Endothelial cell of umbilical vein (primary cell): ENCODE data around the gene PPIP5K1. TPM values are rescaled to one million over a fixed set of nuclear protein-coding genes. Genes with fewer than 3 reads are reported as not detected.

Source experiments
- BruUV-seq: library from RNA; stranded (reverse); fragments of 400-500 nt; replicated peaks from 2 replicates; lab custom pipeline; 2021; lab: Mats Ljungman, UMichigan
- CTCF ChIA-PET: fragments of 300-600, 350-600 bp; sonication (Branson Sonifier 250); formaldehyde crosslinking; loops from one replicate; lab custom pipeline; 2021; ENCODE audit warnings: antibody characterized with exemption, inconsistent platforms; lab: Charles Lee
- POLR2A ChIA-PET: fragments of 300-600, 350-600 bp; sonication (Branson Sonifier 250); formaldehyde crosslinking; loops from one replicate; lab custom pipeline; 2021; ENCODE audit warnings: antibody characterized with exemption, inconsistent platforms; lab: Charles Lee
- DNase-seq: peaks from one replicate; pipeline ENCODE4 v3.0.0-alpha.2; 2011; ENCODE audit warnings: low read depth, low spot score
- FAIRE-seq: peaks from 2 replicates; lab custom pipeline; 2011; peaks lifted over from hg19 to GRCh38; lab: Jason Lieb, UNC
- H2AFZ ChIP-seq: 2 replicates; pipeline ENCODE4 v1.6.0; 2012; ENCODE audit warnings: low read depth, low read length, control low read depth, inconsistent platforms
- H3K27ac ChIP-seq: 2 replicates; pipeline ENCODE4 v1.5.1; 2011; ENCODE audit warnings: low read depth, mild to moderate bottlenecking, control low read depth, low read length, moderate library complexity; ENCODE audit not compliant: insufficient read depth
- H3K27me3 ChIP-seq, 2 experiments: 2 replicates each; pipeline versions ENCODE4 v1.6.0 to v1.6.1; 2011; ENCODE audit warnings: low read length in 2 of 2, mixed read lengths in 1 of 2; ENCODE audit not compliant: control insufficient read depth in 2 of 2, insufficient read depth in 2 of 2
- H3K36me3 ChIP-seq, 2 experiments: 2 replicates in 1 of 2; 3 replicates in 1 of 2; pipeline ENCODE4 v1.5.1; 2011; ENCODE audit warnings: low read length in 2 of 2, mild to moderate bottlenecking in 1 of 2, moderate library complexity in 1 of 2; ENCODE audit not compliant: control insufficient read depth in 2 of 2, insufficient read depth in 2 of 2; ENCODE audit errors: extremely low read depth in 1 of 2
- H3K4me1 ChIP-seq: 3 replicates; pipeline ENCODE4 v1.5.1; 2011; ENCODE audit warnings: mild to moderate bottlenecking, low read length; ENCODE audit not compliant: control insufficient read depth, insufficient read depth; ENCODE audit errors: extremely low read depth
- H3K4me2 ChIP-seq: 2 replicates; pipeline ENCODE4 v1.6.1; 2011; ENCODE audit warnings: low read length, control low read depth, mixed read lengths; ENCODE audit not compliant: insufficient read depth
- H3K4me3 ChIP-seq, 3 experiments: fragments of 200-600 bp in 1 of 3; sonication (generic), shearing (Covaris generic) in 1 of 3; replicated peaks in 1 of 3; 2 replicates each; pipeline ENCODE4 v1.5.1; 2011 to 2016; ENCODE audit warnings: control low read depth in 3 of 3, low read length in 3 of 3, mild to moderate bottlenecking in 2 of 3, inconsistent platforms in 1 of 3, low read depth in 1 of 3, moderate library complexity in 1 of 3; ENCODE audit not compliant: insufficient read depth in 1 of 3
- H3K79me2 ChIP-seq: 2 replicates; pipeline ENCODE4 v1.6.0; 2012; ENCODE audit warnings: low read length, inconsistent platforms; ENCODE audit not compliant: control insufficient read depth, insufficient read depth
- H3K9ac ChIP-seq: replicated peaks from 2 replicates; pipeline ENCODE3; 2011; ENCODE audit warnings: low read length, control low read depth; ENCODE audit not compliant: insufficient read depth; ENCODE audit errors: extremely low read depth
- H3K9me1 ChIP-seq: replicated peaks from 3 replicates; pipeline ENCODE4 v1.6.0; 2011; ENCODE audit warnings: mild to moderate bottlenecking, low read length; ENCODE audit not compliant: control insufficient read depth, insufficient read depth; ENCODE audit errors: extremely low read depth
- H3K9me3 ChIP-seq: replicated peaks from 2 replicates; pipeline ENCODE4 v1.5.1; 2012; ENCODE audit warnings: low read length, inconsistent platforms; ENCODE audit not compliant: control insufficient read depth, insufficient read depth
- H4K20me1 ChIP-seq: replicated peaks from 2 replicates; pipeline ENCODE3; 2011; ENCODE audit warnings: mild to moderate bottlenecking, low read length; ENCODE audit not compliant: control insufficient read depth, insufficient read depth; ENCODE audit errors: extremely low read depth
- EZH2 ChIP-seq: IDR thresholded peaks from 2 replicates; pipeline ENCODE4 v1.6.1; 2012; ENCODE audit warnings: borderline replicate concordance, low read depth, mild to moderate bottlenecking, moderate library complexity, low read length, inconsistent platforms; ENCODE audit not compliant: severe bottlenecking
- FOS ChIP-seq: IDR thresholded peaks from 2 replicates; pipeline ENCODE4 v1.6.1; 2011; ENCODE audit warnings: mild to moderate bottlenecking, low read length, moderate library complexity, borderline replicate concordance; ENCODE audit not compliant: insufficient read depth
- GATA2 ChIP-seq: IDR thresholded peaks from 2 replicates; pipeline ENCODE4 v1.7.0; 2011; ENCODE audit warnings: low read depth, mild to moderate bottlenecking, moderate library complexity, mixed read lengths, low read length; ENCODE audit not compliant: insufficient read length, insufficient read depth
- JUN ChIP-seq: IDR thresholded peaks from 2 replicates; pipeline ENCODE4 v1.6.1; 2011; ENCODE audit warnings: borderline replicate concordance, low read depth; ENCODE audit not compliant: insufficient read length, insufficient read depth
- MYC ChIP-seq: IDR thresholded peaks from one replicate; pipeline ENCODE4 v1.6.1; 2011; ENCODE audit warnings: mild to moderate bottlenecking, low read depth, low read length
- POLR2A ChIP-seq: IDR thresholded peaks from 2 replicates; pipeline ENCODE4 v1.6.1; 2012; ENCODE audit warnings: low read depth, mild to moderate bottlenecking, control low read depth, low read length
- POLR2AphosphoS5 ChIP-seq: IDR thresholded peaks from 2 replicates; pipeline ENCODE4 v1.6.1; 2012; ENCODE audit warnings: low read depth, mild to moderate bottlenecking, control low read depth, low read length, moderate library complexity; ENCODE audit not compliant: insufficient read depth
- dilution Hi-C: fragments of 300-500 bp; cut with MboI; formaldehyde crosslinking; loops from one replicate; pipeline ENCODE4 v1.15.0; 2019; ENCODE audit warnings: low sequenced_read_pairs; ENCODE audit not compliant: extremely low pct_ligation_motif_present
- intact Hi-C: fragments of 100-400 bp; cut with micrococcal nuclease; formaldehyde crosslinking; loops from one replicate; pipeline ENCODE4 v1.10.0; 2022
- polyA plus RNA-seq, 4 experiments: library from polyadenylated mRNA; depleted of rRNA in 3 of 4; stranded (reverse) in 3 of 4; unstranded in 1 of 4; fragments of >200 nt; gene quantifications; 2 replicates each; pipeline versions ENCODE4 v1.2.1 to v1.2.3, GENCODE V29; 2011 to 2012; ENCODE audit warnings: missing spikeins in 1 of 4
- total RNA-seq: library from RNA; stranded (reverse); gene quantifications from 2 replicates; pipeline ENCODE4 v1.2.3, GENCODE V29; 2021
- TF ChIP-seq, protein P1 (sequence below): IDR thresholded peaks from 2 replicates; pipeline ENCODE4 v1.6.1; 2011; ENCODE audit not compliant: insufficient read depth, insufficient read length
- TF ChIP-seq, protein P2 (sequence below), 2 donors: IDR thresholded peaks; 1 replicate in 1 of 2; 2 replicates in 1 of 2; pipeline ENCODE4 v1.5.1; 2011; ENCODE audit warnings: low read length in 2 of 2, mild to moderate bottlenecking in 2 of 2, moderate library complexity in 2 of 2, control low read depth in 1 of 2, inconsistent platforms in 1 of 2, low read depth in 1 of 2; ENCODE audit not compliant: insufficient read depth in 1 of 2; ENCODE audit errors: extremely low read depth in 1 of 2

Gene PPIP5K1
- total and polyA plus RNA-seq, 2 donors (not counting 3 experiments of a cell fraction or from before 2014, with no cell fraction given): 22.2 to 35.3 TPM

DNA sequence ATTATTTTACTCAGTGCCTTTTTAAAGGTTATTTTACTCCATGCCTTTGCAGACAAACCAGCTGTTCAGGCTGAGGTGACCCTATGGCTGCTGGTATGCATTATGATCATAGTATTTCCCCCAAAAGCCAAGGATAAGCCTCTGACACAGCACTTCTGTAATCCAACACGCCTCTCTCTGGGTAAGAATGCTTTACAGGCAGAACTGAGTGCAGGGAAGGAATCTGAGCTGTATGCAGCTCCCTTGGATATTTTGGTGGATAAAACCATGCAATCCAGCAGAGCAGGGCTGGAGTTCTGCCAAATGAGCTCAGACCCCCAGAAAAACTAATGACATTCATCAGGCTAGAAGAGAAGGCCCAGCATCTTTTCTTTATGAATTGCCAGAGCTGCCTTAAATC is 84.3 kb downstream of the PPIP5K1 start:
- no peak overlapping the region for H3K4me2 ChIP-seq
- H3K9ac ChIP-seq: no peak overlapping the region
- FAIRE-seq: no peak
- CTCF ChIA-PET: interaction anchor here (1.1 kb wide), 1 partner anchor 9 kb away, joined by 3 read pairs; no protein-coding TSS in a partner anchor
- H3K79me2 ChIP-seq: no peaks in the 10 kb centered on the region
- no peak overlapping the region for H3K4me3 ChIP-seq
- no peaks in the 10 kb centered on the region for H4K20me1 ChIP-seq
- no peak overlapping the region for H2AFZ ChIP-seq
- TF ChIP-seq EZH2: no peak
- TF ChIP-seq POLR2A: no peak
- no peak for TF ChIP-seq GATA2
- TF ChIP-seq, protein P1, sequence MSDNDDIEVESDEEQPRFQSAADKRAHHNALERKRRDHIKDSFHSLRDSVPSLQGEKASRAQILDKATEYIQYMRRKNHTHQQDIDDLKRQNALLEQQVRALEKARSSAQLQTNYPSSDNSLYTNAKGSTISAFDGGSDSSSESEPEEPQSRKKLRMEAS: no peak
- no peak for TF ChIP-seq JUN
- no peak for TF ChIP-seq FOS
- TF ChIP-seq POLR2AphosphoS5: no peak
- TF ChIP-seq, protein P2, sequence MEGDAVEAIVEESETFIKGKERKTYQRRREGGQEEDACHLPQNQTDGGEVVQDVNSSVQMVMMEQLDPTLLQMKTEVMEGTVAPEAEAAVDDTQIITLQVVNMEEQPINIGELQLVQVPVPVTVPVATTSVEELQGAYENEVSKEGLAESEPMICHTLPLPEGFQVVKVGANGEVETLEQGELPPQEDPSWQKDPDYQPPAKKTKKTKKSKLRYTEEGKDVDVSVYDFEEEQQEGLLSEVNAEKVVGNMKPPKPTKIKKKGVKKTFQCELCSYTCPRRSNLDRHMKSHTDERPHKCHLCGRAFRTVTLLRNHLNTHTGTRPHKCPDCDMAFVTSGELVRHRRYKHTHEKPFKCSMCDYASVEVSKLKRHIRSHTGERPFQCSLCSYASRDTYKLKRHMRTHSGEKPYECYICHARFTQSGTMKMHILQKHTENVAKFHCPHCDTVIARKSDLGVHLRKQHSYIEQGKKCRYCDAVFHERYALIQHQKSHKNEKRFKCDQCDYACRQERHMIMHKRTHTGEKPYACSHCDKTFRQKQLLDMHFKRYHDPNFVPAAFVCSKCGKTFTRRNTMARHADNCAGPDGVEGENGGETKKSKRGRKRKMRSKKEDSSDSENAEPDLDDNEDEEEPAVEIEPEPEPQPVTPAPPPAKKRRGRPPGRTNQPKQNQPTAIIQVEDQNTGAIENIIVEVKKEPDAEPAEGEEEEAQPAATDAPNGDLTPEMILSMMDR (IDR thresholded peaks at IDR 0.05; ENCODE audit: extremely low read depth in 1 of 2, insufficient read depth in 1 of 2, low read depth in 1 of 2, low read length in 2 of 2): no peak
- no peak for TF ChIP-seq MYC
- peaks cover 0 to 2% of the 10 kb centered on the region in 2 experiments for H3K27me3 ChIP-seq
- no peaks in the 10 kb centered on the region for H3K9me1 ChIP-seq
- peaks cover 7% of the 10 kb centered on the region for H3K4me1 ChIP-seq
- intact Hi-C loops (no loop called here), dilution Hi-C loops (no loop called here)
- POLR2A ChIA-PET: no interaction called here
- no peak for DNase-seq
- no peaks in the 10 kb centered on the region for H3K36me3 ChIP-seq
- H3K27ac ChIP-seq: no peak overlapping the region
- H3K9me3 ChIP-seq: no peaks in the 10 kb centered on the region
- BruUV-seq: no TSS peak
